Astrocyte (in vitro differentiated cells and primary cell): ENCODE measurements around the gene PDXK.

Source experiments
- EZH2 ChIP-seq: IDR thresholded peaks from 2 replicates; pipeline ENCODE4 v1.6.1; 2012; ENCODE audit warnings: mild to moderate bottlenecking, low read length, inconsistent platforms; ENCODE audit not compliant: insufficient read depth
- TF ChIP-seq, protein P1 (sequence below): IDR thresholded peaks from 2 replicates; pipeline ENCODE4 v1.5.1; 2011; ENCODE audit warnings: low read depth, mild to moderate bottlenecking, inconsistent platforms, low read length, moderate library complexity; ENCODE audit not compliant: insufficient read depth

DNA sequence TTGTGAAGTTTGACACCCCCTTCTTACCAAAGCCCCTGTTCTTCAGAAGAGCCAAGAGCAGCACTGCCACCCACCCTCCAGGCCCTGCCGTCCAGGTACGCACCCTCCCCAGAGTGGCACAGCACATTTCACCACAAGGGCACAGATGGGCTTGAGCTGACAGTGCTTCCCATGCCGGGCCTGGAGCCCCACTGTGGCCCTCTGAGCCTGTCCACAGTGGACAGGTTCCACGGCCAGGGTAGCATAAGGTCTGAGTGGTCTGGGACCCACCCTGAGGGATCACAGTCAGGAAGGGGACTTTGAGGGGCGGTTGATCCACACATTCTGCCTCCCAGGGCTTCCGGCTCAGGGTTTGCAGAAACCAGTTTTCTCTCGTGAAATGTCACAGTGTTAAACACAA is 28.6 kb upstream of the PDXK start:
- TF ChIP-seq, protein P1, sequence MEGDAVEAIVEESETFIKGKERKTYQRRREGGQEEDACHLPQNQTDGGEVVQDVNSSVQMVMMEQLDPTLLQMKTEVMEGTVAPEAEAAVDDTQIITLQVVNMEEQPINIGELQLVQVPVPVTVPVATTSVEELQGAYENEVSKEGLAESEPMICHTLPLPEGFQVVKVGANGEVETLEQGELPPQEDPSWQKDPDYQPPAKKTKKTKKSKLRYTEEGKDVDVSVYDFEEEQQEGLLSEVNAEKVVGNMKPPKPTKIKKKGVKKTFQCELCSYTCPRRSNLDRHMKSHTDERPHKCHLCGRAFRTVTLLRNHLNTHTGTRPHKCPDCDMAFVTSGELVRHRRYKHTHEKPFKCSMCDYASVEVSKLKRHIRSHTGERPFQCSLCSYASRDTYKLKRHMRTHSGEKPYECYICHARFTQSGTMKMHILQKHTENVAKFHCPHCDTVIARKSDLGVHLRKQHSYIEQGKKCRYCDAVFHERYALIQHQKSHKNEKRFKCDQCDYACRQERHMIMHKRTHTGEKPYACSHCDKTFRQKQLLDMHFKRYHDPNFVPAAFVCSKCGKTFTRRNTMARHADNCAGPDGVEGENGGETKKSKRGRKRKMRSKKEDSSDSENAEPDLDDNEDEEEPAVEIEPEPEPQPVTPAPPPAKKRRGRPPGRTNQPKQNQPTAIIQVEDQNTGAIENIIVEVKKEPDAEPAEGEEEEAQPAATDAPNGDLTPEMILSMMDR, result no peak
- TF ChIP-seq EZH2, result no peak
